Stimulated activated CD8-positive, alpha-beta memory T cell treated with anti-CD3 and anti-CD28 coated beads, Interleukin-4, amount 100 ng/mL, for 1 hour (primary cell): ENCODE results near the gene MACF1.

ENCODE experiments used
- DNase-seq, 2 donors: peaks; one replicate each; pipeline ENCODE4 v3.0.0-alpha.2; 2020; ENCODE audit warnings: low read depth in 2 of 2, low spot score in 1 of 2

MACF1 gene

GRCh38 chr1:39212499-39212898 is 8.0 kb downstream of the MACF1 start:
- no peak for DNase-seq

GRCh38 chr1:39213511-39214002 is 9.1 kb downstream of the MACF1 start:
- DNase-seq, result no peak

GRCh38 chr1:39214021-39214713 is 9.7 kb downstream of the MACF1 start:
- no peak for DNase-seq

- DNase-seq, result no peak
These were observed 10.2 kb downstream of the MACF1 start for GRCh38 chr1:39214714-39214997.

- peak in 1 of 2 donors; percentile 26 for DNase-seq
These were observed 10.7 kb downstream of the MACF1 start for GRCh38 chr1:39214998-39215873.

- no peak for DNase-seq
These were observed 12.3 kb downstream of the MACF1 start for GRCh38 chr1:39216771-39217170.

GRCh38 chr1:39220891-39221870 is 16.7 kb downstream of the MACF1 start:
- no peak for DNase-seq

GRCh38 chr1:39224295-39224829 is 19.9 kb downstream of the MACF1 start:
- no peak for DNase-seq

- no peak for DNase-seq
These were observed 22.3 kb downstream of the MACF1 start for GRCh38 chr1:39226836-39227235.

GRCh38 chr1:39228252-39228651 is 23.8 kb downstream of the MACF1 start:
- DNase-seq, result no peak

GRCh38 chr1:39229504-39229903 is 25.0 kb downstream of the MACF1 start:
- no peak for DNase-seq

- peak in 1 of 2 donors; percentile 28 for DNase-seq
These were observed 26.0 kb downstream of the MACF1 start for GRCh38 chr1:39230261-39231190.

- no peak for DNase-seq
These were observed 32.5 kb downstream of the MACF1 start for GRCh38 chr1:39236971-39237370.

- DNase-seq, result no peak
These were observed 34.0 kb downstream of the MACF1 start for GRCh38 chr1:39238476-39238875.

- no peak for DNase-seq
These were observed 35.5 kb downstream of the MACF1 start for GRCh38 chr1:39239968-39240367.

- no peak for DNase-seq
These were observed 38.8 kb downstream of the MACF1 start for GRCh38 chr1:39243302-39243701.

GRCh38 chr1:39250460-39251240 is 46.2 kb downstream of the MACF1 start:
- DNase-seq, result no peak

GRCh38 chr1:39255222-39255621 is 50.7 kb downstream of the MACF1 start:
- DNase-seq, result no peak
